ENCODE data around the gene LMOD2.

Gene LMOD2

DNA sequence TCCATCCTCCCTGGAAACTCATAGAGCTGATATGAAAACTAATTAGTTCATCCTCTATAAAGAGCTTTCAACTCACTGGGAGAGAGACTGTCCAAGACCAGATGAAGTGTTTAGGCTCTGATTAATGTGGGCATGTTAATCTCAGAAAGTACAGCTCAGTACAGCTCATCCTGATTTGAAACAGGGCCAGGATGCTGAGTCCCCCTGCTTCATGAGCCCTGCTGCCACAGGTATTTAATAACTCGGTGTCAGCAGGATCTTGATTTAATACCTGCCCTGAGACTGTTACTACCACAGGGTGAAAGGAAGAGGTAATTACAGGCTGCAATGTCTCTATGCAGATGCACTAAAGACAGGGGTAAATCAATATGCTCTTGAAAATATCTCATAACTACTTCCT lies 10.8 kb downstream of the LMOD2 start:
- in situ Hi-C loops (cut with MboI; ENCODE audit: low sequenced_read_pairs): no loop called here

DNA sequence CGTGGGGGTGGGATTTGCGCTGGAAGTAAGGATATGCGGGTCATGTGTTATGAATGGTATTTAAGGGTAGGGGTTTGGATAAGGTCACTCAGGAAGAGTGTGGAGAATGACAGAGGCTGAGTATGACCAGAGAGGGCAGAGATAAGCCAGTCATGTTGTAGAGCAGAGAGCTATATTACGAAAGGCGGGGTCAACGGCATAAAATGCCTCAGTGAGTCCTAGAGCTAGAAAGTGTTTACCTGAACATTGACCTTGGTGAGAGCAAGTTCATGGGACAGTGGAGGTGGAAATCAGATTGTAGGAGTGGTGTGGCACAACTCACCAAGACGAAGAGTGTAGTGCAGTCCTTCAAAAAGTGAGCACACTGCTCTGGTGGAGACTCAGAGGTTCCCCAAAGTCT lies 13.8 kb downstream of the LMOD2 start:
- in situ Hi-C loops (cut with MboI; ENCODE audit: low sequenced_read_pairs): no loop called here

DNA sequence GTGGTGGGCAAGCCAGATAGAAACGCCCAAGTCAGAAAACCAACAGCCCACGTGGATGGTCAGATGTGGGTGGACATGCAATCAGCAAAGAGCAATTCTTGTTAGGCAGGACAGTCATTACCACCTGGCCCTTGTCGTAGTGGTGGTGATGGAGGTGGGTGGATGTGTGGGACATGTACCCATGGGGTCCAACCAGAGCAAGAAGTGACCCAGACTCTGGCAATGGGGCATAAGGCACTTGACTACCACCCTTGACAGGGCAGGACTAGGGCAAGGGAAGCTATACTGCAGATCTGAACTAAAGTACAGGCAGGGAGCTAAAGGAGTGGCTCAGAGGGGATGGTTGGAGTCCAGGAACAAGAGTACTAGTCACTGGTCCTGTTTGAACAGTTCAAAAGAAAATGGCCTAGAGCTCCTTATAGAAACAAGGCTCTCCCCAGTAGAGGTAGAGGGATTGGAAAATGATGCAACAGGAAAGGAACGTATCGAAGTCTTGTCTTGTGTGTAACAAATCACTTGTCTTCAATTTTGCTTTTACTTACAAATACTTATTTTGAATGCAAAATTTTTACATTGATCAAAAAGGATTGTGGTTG lies 17.6 kb downstream of the LMOD2 start:
- in situ Hi-C loops (cut with MboI; ENCODE audit: low sequenced_read_pairs): no loop called here

DNA sequence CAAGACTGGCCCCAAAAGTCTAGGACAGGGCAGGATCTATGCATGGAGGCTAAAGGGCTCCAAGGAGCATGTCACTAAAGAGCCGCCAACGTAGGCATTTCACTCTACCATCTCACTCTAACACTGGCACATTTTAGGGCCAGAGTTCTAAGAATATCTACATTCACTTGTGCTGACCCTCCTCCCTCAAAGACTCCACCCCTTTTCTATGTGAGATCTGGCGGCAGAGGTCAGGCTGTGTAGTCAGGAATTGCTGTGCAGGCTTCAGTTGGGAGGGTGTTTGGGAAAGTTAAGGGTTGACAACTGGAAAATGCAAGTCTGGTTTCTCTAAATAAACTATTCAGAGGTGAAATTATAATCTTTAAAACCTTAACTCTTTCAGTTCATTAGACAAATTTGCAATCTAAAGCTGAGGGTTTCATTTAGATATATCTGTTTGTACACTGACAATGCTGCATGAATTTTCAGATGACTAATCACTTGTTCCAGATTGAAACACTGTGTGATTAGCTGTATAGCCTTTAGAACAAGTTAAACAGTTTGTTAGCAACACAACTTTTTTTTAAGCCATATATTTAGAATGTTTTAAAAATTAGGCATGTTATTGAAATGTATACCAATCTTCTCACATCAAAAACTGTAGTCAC lies 18.2 kb downstream of the LMOD2 start:
- in situ Hi-C loops (cut with MboI; ENCODE audit: low sequenced_read_pairs): no loop called here

DNA sequence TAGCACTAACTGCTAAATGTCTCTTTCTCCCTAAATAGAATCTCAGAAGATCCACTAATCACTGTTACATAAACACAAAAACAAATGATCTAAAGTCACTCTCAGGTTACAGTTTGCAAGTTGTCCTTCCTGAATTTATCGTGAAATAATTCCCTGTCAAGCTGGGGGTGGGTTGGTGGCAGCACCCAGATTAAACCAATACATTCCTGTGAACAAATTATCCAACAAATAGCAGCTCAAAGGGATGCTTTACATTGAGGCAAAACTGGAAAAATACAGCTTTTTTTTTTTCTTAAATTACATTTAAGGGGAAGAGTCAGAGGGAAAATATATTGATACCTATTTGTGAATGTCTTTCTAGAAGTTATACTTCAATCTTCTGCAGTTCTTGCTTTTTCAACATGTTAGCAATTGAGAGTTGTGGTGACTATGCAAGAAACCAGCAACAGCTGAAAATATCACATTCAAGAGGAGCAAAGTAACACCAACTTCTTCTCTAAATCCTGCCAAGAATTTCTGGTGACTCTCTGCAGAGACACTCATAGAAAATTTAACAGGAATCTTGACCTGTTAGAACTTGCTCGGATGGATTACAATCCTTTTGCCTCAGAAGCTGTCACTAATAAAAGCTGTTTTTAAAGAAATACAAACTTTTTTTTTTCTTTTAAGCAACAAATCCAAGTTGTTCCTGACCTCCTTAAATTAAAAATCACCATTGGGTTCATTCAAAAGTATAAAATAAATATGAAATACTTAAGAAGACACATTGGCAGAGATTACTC lies 18.9 kb downstream of the LMOD2 start:
- in situ Hi-C loops (cut with MboI; ENCODE audit: low sequenced_read_pairs): loop anchor here (25.0 kb wide), 1 partner anchor 188 kb away; no protein-coding TSS in a partner anchor

DNA sequence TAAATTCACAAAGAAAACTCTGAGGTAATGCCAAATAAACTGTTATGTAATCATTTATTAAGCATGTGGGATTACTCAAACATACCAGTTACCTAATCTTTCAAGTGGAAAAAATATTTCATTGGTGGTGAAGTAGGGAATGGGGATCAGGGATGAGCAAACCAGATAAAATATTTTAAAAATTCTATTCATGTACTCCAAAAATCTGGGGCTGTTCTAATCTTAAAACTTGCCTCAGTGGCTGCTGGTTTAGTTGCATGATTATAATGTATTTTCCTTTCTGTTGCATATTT lies 19.5 kb downstream of the LMOD2 start:
- in situ Hi-C loops (cut with MboI; ENCODE audit: low sequenced_read_pairs): loop anchor here (25.0 kb wide), 1 partner anchor 187 kb away; no protein-coding TSS in a partner anchor

DNA sequence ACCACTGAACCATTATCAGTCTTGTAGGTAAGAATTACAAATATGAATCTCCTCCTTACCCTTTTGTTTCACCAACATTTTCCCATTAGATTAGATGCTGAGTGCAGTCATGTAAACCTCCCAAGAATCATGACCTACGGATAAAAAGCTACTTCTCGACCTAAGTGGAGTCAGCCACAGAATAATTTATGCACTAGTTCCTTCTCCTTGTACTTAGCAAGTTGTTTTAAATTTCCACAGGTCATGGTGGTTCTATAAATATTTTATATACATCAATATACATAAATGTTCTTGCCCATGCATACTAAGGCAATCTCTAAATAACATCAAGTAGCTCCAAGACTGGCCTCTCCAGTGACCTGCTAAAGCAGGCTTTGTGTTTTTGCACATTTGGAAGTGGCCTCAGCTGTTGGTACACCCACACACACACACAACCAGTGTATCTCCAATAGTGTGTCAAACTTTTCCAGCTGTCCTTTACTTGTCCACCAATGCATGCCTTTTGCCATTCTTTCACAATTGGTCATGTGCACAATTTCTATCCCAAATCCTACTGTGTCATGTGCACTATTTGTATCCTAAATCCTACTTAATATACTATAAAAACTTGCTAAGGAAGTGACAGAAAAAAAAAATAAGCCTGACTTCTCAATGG lies 21.5 kb downstream of the LMOD2 start:
- in situ Hi-C loops (cut with MboI; ENCODE audit: low sequenced_read_pairs): loop anchor here (25.0 kb wide), 1 partner anchor 185 kb away; no protein-coding TSS in a partner anchor

DNA sequence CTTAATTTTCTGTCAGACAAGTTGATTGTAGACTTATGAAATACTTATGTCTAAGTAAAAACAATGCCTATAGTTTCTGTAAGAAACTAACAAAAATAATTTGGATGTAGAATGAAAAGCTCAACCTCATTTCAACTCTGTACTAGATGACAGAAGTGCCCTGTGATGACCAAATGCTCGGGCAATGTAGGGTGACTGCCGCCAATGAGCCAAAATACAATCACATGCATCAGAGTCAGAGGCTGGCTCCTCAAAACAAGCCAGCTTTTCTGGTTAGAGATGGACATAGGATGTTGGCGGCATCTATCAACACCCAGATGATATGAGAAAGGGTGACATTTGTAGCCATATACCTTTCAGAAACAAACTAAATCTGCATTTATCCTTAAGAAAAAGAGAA lies 23.9 kb downstream of the LMOD2 start:
- in situ Hi-C loops (cut with MboI; ENCODE audit: low sequenced_read_pairs): loop anchor here (25.0 kb wide), 1 partner anchor 183 kb away; no protein-coding TSS in a partner anchor

DNA sequence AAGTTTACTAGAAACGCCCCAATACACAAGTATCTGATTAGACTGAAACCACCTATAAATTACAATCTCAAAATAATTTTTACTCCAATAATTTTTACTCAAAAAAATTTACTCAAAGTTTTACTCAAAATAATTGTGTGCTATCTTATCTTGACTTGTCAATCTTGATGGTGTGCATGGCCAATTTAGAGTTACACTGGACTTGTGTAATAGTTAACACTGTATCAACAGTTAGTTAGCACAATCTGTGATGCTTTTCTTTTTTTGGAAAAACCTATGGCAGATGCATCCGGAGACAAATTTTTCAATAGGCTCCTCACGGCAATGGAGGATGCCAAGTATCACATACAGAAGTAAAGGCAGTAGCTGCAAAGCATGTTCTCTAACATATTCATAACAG lies 24.9 kb downstream of the LMOD2 start:
- in situ Hi-C loops (cut with MboI; ENCODE audit: low sequenced_read_pairs): loop anchor here (25.0 kb wide), 1 partner anchor 182 kb away; no protein-coding TSS in a partner anchor

DNA sequence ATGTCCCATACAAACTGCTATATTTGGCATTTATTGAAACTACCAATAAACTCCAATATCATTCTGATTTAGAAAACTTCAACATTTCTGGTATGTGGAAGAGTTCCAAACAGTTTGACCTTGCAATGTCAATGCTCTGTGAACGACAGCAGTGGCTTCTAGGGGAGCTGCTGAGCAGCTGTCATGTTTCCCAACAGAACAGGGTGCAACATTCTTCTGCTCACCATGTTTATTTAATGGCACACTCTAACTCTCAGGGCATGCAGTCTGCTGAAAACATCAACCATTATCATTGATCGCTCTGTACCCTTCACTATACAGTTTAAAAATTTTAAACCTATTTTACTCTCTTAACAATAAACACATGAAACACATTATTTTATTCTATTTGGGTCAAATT lies 25.9 kb downstream of the LMOD2 start:
- in situ Hi-C loops (cut with MboI; ENCODE audit: low sequenced_read_pairs): loop anchor here (25.0 kb wide), 1 partner anchor 181 kb away; no protein-coding TSS in a partner anchor

DNA sequence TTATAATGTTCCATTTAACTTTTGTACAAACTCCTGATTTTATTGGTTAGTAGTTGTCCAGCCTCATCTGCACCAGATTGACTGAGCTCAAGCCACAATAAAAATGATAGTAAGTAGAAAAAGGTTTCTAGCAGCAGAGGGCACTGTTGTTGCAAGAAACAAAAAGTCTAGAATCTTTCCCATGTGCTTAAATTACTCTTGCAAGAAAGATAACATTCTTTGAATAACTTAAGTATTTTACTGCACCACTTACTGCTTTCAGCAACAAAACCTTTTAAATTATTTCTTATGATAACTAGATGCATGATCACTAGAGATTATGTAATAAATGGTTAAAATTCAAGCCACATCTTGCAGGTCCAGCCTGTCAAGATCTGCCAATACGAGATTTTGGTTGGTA lies 27.0 kb downstream of the LMOD2 start:
- in situ Hi-C loops (cut with MboI; ENCODE audit: low sequenced_read_pairs): loop anchor here (25.0 kb wide), 1 partner anchor 180 kb away; no protein-coding TSS in a partner anchor

DNA sequence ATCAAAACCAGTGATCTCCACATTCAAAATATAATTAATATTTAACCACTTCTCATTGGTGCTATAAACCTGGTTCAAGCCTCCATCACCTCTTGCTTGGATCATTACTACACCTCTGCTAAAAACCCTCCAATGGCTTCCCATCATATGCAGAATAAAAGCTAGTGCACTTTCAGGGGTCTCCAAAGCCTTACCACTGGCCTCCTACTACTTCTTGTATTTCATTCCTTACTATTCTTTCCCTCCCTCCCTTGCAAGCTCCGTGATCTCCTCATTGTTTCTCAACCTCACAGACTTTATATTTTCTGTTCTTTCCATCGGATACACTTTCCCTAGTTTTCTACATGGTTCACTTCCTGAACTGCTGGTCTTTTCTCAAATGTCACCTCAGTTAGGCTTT lies 31.5 kb downstream of the LMOD2 start:
- in situ Hi-C loops (cut with MboI; ENCODE audit: low sequenced_read_pairs): loop anchor here (25.0 kb wide), 1 partner anchor 175 kb away; no protein-coding TSS in a partner anchor

DNA sequence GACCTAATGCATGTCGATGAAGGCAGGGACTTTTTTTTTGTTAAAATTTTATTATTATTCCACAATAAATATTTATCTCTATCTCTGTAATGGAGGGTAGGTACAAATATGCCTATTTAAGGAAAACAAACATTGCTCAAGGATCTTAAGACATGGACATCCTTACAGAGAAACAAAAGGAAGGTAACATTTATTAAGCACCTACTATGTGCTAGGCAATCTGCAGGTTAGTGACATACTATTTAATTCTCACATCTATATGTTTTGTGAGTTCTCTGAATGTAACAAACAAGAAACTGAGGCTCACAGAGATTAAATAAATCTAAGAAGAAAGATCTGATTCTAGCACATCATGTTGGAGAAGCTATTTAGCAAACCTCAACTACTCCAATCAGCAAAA lies 32.1 kb downstream of the LMOD2 start:
- in situ Hi-C loops (cut with MboI; ENCODE audit: low sequenced_read_pairs): loop anchor here (25.0 kb wide), 1 partner anchor 175 kb away; no protein-coding TSS in a partner anchor

DNA sequence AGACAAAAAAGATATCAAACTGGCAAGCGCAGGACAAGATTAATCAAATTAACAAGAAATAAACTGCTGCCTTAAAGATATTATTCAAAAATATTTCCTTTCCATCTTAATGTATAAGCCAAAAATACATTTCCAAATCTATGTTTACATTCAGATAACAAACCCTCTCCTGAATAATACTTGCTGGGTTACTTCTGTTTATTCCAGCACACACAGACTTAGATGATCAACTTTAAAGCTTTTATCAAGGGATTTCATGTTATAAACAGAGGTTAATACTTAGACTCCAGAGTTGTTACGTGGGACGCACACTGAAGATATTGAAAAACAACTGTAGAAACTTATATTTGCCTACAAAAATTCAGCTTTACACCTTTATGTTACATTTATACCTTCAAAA lies 33.6 kb downstream of the LMOD2 start:
- in situ Hi-C loops (cut with MboI; ENCODE audit: low sequenced_read_pairs): loop anchor here (25.0 kb wide), 1 partner anchor 173 kb away; no protein-coding TSS in a partner anchor

DNA sequence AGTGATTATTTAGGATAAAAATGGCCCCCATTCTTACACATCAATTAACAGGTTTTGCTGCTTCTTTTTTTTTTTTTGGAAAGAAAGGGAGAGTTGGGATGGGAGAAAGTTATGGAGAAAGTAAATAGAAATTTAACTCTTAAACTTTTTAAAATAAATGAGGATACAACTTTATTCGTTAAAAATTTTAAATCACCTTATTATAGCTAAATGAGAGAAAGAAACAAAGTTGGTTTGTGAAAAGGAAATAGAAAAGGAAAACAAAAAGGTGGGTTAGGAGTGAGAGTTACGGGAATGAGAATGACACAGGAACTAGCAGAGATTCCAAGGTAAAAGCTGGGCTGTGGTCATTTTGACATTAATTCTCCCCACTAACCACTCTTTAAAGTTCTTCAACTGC lies 34.9 kb downstream of the LMOD2 start:
- in situ Hi-C loops (cut with MboI; ENCODE audit: low sequenced_read_pairs): loop anchor here (25.0 kb wide), 1 partner anchor 172 kb away; no protein-coding TSS in a partner anchor

DNA sequence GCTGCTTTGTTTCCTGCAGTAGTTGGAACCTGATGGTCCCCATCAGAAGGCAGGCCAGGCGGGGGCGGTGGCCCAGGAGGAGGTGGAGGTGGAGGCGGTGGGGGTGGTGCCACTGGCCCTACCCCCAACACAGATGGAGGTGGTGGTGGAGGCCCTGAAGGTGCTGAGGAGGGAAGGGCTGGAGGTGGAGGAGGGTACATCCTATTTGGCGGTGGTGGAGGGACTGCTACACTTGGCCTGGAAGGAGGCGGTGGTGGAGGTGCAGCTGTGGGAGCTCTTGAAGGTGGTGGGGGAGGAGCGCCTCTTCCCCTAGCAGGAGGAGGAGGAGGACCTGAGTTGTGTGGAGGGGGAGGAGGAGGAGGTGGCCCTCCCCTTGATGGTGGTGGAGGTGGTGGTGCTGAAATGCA lies 36.8 kb downstream of the LMOD2 start:
- in situ Hi-C loops (cut with MboI; ENCODE audit: low sequenced_read_pairs): loop anchor here (25.0 kb wide), 1 partner anchor 170 kb away; no protein-coding TSS in a partner anchor

DNA sequence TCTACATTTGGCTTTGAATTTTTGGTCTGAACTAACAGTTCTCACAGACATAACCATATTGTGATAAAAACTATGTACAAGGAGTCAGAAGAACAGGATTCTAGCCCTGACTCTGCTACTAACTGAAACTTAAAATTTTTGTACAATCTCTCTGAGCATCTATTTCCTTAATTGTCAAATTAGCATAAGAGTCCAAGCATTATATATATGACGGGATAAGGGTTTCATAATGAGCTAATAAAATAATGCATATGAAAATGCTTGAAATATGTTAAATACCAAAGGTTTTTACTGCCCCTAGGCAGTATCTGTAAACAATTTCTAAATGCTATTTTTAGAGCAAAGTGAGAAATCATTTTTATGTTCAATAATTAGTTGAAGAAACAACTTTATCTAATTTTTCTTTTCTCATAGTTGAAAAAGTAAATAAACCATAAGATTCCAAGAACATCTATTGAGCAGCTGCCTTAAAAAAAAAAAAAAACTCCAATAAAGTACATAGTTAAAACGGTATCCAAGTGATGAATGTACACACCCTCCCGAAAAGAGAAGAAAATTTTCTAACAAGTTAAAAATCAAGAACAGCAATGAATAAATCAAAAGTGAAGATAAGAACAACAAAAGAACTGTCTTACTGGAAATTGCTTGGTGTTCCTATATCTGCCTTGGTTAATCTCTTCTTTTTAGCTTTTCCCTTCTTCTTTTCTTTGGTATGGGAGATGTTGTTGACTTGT lies 40.4 kb downstream of the LMOD2 start:
- in situ Hi-C loops (cut with MboI; ENCODE audit: low sequenced_read_pairs): loop anchor here (25.0 kb wide), 1 partner anchor 166 kb away; no protein-coding TSS in a partner anchor

DNA sequence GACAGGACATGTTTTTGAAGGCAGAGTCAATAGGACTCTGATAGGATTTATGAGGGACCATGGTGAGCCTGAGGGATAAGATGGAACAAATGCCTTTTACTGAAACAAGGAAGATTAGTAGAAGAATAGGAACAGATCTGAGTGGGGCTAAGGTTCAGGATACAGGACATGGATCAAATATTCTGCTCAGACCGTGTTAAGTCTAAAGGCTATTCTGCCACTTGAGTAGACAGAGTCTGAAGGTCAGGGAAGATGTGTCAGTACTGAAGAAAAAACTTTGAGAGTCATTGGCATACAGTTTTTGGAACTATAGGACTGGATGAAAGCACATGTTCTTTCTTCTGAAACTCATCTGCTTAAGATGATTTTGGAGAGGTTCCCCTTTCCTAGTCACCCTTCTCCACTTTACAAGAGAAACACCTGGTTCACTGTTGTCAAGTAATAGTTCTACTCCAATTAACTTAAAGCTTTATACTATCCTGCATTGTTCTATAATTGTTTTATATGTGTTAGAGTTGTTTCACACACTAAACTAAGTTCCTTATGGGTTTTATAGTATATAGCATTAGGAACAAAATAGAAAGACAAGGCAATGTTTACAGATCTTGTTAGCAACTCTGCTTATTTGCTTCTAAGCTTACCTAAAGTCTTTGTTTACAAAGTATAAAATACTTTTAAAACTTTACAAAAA lies 49.7 kb downstream of the LMOD2 start:
- in situ Hi-C loops (cut with MboI; ENCODE audit: low sequenced_read_pairs): no loop called here

DNA sequence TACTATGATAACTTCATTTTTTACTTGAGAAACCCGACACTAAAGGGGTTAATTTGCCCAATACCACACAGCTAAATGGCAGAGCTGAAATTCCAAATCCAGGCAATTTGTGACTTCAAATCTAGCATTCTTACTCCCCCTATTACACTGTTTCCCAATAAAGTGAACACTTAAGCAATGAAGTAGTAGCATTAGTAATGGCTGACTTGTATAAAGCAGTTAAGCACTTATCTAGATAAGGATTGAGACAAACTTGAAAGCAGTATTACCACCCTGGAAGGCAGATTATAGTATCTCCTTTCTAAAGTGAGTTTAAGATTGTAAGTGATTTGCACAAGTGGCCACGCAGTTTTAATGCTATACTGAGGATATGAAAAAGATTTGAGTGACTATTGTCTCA lies 53.9 kb downstream of the LMOD2 start:
- in situ Hi-C loops (cut with MboI; ENCODE audit: low sequenced_read_pairs): no loop called here

DNA sequence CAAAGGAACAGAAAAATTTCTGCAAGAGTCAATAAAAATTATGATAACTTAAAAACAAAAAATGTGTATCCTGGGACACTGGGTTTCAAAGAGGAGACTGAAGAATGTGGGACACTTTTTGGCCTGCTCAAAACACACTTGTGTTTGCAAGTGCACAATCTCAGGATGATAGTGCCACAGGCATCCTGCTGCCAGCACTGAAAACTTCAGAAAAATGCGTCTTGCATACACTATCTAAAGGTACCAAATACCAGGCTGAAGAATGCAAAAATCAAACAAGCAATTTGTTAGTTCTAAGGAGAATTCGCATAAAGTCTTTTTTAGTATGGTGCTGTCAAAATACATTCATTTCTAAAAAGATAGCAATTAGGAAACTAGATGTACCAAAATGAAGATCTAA lies 55.0 kb downstream of the LMOD2 start:
- in situ Hi-C loops (cut with MboI; ENCODE audit: low sequenced_read_pairs): no loop called here

Data from HL-60/S4 treated with retinoic acid at 250 ng/mL for 4 days and 3 days (cell line).